GM21515 (cell line): ENCODE data around the gene NSUN5.
"Not testable (repeated sequence)": the region's sequence is repeated elsewhere in the genome, so short reads cannot be mapped to it uniquely, and the experiment has no call there.

Experiments used
- ATAC-seq: cut with Tn5 transposase; IDR thresholded peaks from one replicate; pipeline ENCODE4 v1.9.1; 2021; ENCODE audit not compliant: unreplicated experiment

The NSUN5 gene

GRCh38 chr7:73327449-73327848 lies 18.8 kb upstream of the NSUN5 start:
- not testable (repeated sequence) for ATAC-seq

GRCh38 chr7:73325424-73325823 lies 16.8 kb upstream of the NSUN5 start:
- not testable (repeated sequence) for ATAC-seq

- ATAC-seq: not testable (repeated sequence)
These were observed 15.6 kb upstream of the NSUN5 start for GRCh38 chr7:73324081-73324845.

GRCh38 chr7:73323434-73324080 lies 14.9 kb upstream of the NSUN5 start:
- not testable (repeated sequence) for ATAC-seq

DNA sequence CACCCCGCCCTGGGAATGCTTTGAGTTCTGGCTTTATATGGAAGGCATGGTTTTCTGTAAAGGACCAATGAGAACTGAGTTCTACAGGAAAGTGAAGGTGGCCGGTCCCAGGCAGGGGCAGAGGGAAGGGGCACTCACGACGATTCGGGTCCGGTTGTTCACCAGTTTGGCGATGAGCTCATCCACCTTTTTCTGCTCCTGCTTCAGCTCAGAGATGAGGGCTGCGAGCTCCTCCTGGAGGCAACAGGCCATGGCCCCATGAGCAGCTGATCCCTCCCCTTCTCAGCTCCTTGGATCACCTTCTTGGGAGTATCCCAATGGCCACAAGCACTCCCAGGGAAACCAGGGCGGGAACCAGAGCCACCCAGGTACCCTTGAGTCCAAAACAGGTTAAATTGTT lies 11.4 kb upstream of the NSUN5 start:
- ATAC-seq: not testable (repeated sequence)

DNA sequence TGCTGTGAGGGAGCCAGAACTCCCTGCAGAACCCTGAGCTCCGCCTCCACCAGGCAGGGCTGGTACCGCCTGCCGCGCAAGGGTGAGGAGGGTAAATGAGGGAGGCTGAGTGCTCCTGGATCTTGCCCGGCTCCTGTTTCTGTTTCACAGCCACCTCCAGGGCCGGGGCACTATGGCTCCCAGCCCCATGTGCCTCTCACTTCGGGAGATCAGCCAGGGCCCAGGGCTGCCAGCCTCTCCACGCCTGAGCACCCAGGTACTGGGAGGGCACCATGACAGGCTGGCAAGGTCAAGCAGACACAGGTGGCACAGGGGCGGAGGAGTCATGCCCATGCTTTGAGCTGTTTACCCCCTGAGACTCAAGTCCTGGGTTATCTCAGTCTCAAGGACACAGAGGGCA lies 10.9 kb upstream of the NSUN5 start:
- not testable (repeated sequence) for ATAC-seq

GRCh38 chr7:73318656-73319204 lies 10.1 kb upstream of the NSUN5 start:
- ATAC-seq: not testable (repeated sequence)

DNA sequence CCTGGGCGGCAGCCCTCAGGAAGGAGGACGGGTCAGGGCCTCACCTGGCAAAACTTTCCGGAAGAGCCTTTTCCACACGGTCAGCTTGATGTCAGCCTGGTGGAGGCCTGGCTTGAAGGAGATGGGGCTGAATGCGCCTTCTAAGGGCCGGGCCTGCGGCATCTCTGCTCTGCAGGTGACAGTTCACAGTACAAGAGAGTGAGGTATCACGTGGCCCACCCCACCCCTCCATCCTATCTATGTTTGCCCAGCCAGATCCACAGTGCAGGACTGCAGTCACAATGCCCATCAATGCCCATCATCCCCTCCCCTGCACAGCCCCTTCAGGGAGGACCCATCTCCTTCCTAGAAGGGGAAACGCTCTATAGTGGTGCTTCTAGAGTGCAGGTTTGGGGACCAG lies 7.9 kb upstream of the NSUN5 start:
- ATAC-seq: no peak

GRCh38 chr7:73314271-73314670 lies 5.6 kb upstream of the NSUN5 start:
- no peak for ATAC-seq

GRCh38 chr7:73313521-73313906 lies 4.9 kb upstream of the NSUN5 start:
- ATAC-seq: no peak

- no peak for ATAC-seq
These were observed 4.3 kb upstream of the NSUN5 start for GRCh38 chr7:73312831-73313520.

GRCh38 chr7:73311421-73311820 lies 2.8 kb upstream of the NSUN5 start:
- ATAC-seq: not testable (repeated sequence)

GRCh38 chr7:73308074-73308664 lies 457 bp downstream of the NSUN5 start:
- peak; percentile 23 for ATAC-seq

DNA sequence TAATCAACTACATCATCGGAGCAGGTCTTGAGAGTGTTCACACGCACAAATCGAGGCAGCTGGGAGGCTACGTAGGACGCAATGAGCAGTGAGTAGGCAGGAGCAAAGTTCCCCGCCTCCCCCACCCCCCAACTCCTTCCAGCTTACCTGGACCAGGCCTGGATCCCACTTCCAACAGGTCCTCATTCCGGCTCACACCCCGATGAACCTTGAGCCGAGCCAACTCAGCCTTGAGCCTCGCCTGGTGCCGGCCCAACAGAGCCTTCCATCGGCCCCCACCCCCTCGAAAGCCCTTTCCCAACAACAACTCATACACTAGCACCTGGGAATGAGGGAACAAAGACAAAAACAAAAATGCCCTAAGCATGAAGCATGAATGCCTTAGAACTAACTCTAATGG lies 1.2 kb downstream of the NSUN5 start:
- no peak for ATAC-seq

DNA sequence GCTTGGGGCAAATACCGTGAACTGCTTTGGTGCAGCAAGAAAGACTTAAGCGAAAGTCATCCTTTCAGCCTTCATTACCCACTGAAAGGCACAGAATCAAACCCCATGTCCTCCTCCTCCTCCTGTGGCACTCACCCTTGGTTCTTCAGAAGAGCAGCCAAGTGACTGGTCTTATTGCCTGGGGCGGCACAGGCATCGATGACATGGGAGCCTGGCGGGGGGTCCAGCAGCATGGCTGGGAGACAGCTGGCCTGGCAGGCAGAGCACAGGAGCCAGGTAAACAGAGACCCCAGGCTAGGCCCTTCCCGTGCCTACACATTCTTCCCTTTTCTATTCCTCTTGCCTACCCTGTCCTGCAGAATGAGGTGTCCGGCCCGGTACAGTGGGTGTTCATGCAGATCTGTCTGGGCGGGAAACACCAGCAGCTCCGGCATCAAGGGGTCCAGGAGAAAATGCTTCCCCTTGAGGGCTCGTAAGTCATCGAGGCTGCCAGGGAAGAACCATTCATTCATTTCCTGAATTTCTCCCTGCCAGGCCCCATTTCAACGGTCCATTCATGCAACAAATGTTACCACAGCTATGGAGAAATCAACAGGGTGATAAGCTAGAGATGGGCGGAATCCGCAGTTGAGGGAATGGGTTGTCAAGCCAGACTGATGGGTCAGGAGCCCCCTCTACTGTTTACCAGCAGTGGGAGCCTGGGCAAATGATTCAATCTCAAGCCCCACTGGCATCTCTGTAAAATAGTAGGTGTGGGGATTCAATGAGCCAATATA lies 3.8 kb downstream of the NSUN5 start:
- not testable (repeated sequence) for ATAC-seq

GRCh38 chr7:73304071-73304470 lies 4.6 kb downstream of the NSUN5 start:
- no peak for ATAC-seq

DNA sequence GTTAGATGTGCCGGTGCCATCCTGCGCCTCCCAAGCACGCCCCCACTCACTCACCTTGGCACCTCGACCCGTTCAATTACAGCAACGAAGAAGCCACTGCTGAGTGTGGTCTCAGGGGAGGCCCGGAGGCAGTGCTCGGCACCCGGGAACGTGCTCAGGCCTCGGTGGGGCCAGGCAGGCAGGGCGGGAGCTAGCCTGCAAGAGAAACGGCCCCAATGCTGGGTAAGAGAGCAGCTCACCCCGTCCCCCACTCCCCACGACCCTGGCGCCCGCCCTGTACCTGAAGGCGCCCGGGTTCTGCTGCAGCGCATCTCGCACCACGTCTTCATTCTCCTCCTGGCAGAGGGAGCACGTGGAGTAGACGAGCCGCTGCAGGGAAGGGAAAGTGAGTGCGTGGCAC lies 5.1 kb downstream of the NSUN5 start:
- ATAC-seq: no peak

GRCh38 chr7:73302846-73303245 lies 5.8 kb downstream of the NSUN5 start:
- ATAC-seq: not testable (repeated sequence)

GRCh38 chr7:73301108-73301507 lies 7.5 kb downstream of the NSUN5 start:
- ATAC-seq: not testable (repeated sequence)

DNA sequence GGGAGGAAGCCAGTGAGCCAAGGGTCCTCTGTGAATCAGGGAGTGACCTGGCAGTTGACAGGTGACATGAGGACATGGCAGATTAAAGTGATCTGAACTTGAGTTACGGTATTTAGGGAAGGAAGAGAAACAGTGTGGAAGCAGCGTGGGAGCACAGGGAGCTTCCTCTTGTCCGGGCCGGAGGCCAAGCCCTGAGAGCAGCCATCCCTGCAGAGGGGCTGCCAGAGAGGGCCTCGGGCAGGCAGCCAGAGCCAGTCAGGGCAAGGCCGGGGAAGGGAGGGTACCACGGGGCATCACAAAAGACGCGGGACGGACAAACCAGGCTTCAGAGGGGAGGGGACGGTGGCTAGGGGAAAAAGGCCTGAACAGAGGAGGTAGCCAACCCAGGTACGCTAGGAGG lies 8.8 kb downstream of the NSUN5 start:
- ATAC-seq: not testable (repeated sequence)
